Suprapubic skin (tissue), 4 donors: ENCODE data around the gene OCIAD2.

Experiments
- CTCF ChIP-seq, 2 donors: fragments of 200-600 bp in 1 of 2; fragments of 450-650 bp in 1 of 2; sonication (generic) in 1 of 2; IDR thresholded peaks; one replicate each; pipeline ENCODE4 v1.5.1; 2016 to 2019; ENCODE audit warnings: antibody characterized with exemption in 2 of 2, mild to moderate bottlenecking in 1 of 2, moderate library complexity in 1 of 2
- EP300 ChIP-seq: sonication (generic); formaldehyde crosslinking; IDR thresholded peaks from one replicate; pipeline ENCODE4 v1.6.1; 2017; ENCODE audit warnings: antibody characterized with exemption
- POLR2A ChIP-seq, 2 donors: fragments of 450-650 bp; IDR thresholded peaks; one replicate each; pipeline ENCODE4 v1.6.1; 2017; ENCODE audit warnings: antibody characterized with exemption in 2 of 2, mild to moderate bottlenecking in 2 of 2, moderate library complexity in 2 of 2
- POLR2AphosphoS5 ChIP-seq, 3 donors: sonication (generic); formaldehyde crosslinking; IDR thresholded peaks; one replicate each; pipeline ENCODE4 v1.6.1; 2017; ENCODE audit warnings: antibody characterized with exemption in 3 of 3

DNA sequence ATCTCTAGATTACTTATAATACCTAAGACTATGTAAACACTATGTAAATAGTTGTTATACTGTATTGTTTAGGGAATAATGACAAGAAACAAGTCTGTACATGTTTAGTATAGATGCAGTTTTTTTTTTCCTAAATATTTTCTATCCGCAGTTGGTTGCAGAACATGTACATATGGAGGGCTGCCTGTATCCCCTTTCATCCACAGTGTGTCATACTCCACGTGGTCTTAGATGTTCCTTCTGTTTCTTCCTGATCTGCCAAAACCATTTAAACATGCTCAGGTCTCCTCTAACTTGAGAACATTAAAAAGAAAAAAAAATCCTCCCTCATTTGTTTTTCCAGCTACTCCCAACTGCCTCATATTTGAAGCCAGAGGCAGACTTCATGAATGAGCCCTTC, 61.7 kb downstream of the OCIAD2 start:
- TF ChIP-seq CTCF (IDR thresholded peaks at IDR 0.05) = no peak
- TF ChIP-seq POLR2A (IDR thresholded peaks at IDR 0.05) = no peak
- no peak for TF ChIP-seq EP300
- TF ChIP-seq POLR2AphosphoS5 (IDR thresholded peaks at IDR 0.05) = no peak
